ENCODE results near the gene AHCYL2. TPM values are rescaled to one million over a fixed set of nuclear protein-coding genes. Genes with fewer than 3 reads are reported as not detected.

Gene AHCYL2
- total and polyA plus RNA-seq, 2 experiments from 2014 or later, result 7.8 to 29.4 TPM

GRCh38 chr7:129311429-129311828 is 86.6 kb downstream of the AHCYL2 start:
- DNase-seq (ENCODE audit: low spot score) (no peak), ATAC-seq (no peak)
- Histone ChIP-seq H4K20me1 (replicated peaks; ENCODE audit: insufficient read depth) (no peaks in the 10 kb centered on the region), H3K4me3 (no peak overlapping the region), H3K4me2 (no peak overlapping the region), H3K4me1 (ENCODE audit: insufficient read depth) (no peaks in the 10 kb centered on the region), H3K27me3 (ENCODE audit: insufficient read depth) (no peaks in the 10 kb centered on the region), H2AFZ (no peak overlapping the region), H3K79me2 (replicated peaks; ENCODE audit: insufficient read depth) (no peaks in the 10 kb centered on the region), H3K27ac (ENCODE audit: low read depth) (no peak overlapping the region), H3K9me2 (ENCODE audit: insufficient read depth) (no peaks in the 10 kb centered on the region), H3K36me3 (ENCODE audit: insufficient read depth) (no peaks in the 10 kb centered on the region), H3F3A (replicated peaks; ENCODE audit: low read depth) (no peaks in the 10 kb centered on the region)
- H3K4me1 Mint-ChIP-seq, result peaks cover 2% of the 10 kb centered on the region; the same call in 1 of the 3 replicates
- H3K4me3 Mint-ChIP-seq, result no peak overlapping the region
- TF ChIP-seq ETS1 (IDR thresholded peaks at IDR 0.05), result no peak
- H3K9me3 Mint-ChIP-seq, result no peaks in the 10 kb centered on the region
- H3K27me3 Mint-ChIP-seq (ENCODE audit: insufficient read depth, low read depth, poor library complexity), result peaks cover 3% of the 10 kb centered on the region
- no peaks in the 10 kb centered on the region for H3K36me3 Mint-ChIP-seq (ENCODE audit: low read depth)
- no peak overlapping the region for H3K27ac Mint-ChIP-seq

GRCh38 chr7:129313282-129313681 is 88.5 kb downstream of the AHCYL2 start:
- Histone ChIP-seq H3K9me2 (ENCODE audit: insufficient read depth) (no peaks in the 10 kb centered on the region), H3F3A (replicated peaks; ENCODE audit: low read depth) (no peaks in the 10 kb centered on the region), H3K4me2 (no peak overlapping the region), H3K27me3 (ENCODE audit: insufficient read depth) (no peaks in the 10 kb centered on the region), H3K4me3 (no peak overlapping the region), H4K20me1 (replicated peaks; ENCODE audit: insufficient read depth) (no peaks in the 10 kb centered on the region), H3K36me3 (ENCODE audit: insufficient read depth) (no peaks in the 10 kb centered on the region), H3K79me2 (replicated peaks; ENCODE audit: insufficient read depth) (no peaks in the 10 kb centered on the region), H3K4me1 (ENCODE audit: insufficient read depth) (no peaks in the 10 kb centered on the region), H2AFZ (no peak overlapping the region), H3K27ac (ENCODE audit: low read depth) (no peak overlapping the region)
- DNase-seq (ENCODE audit: low spot score) (no peak), ATAC-seq (no peak)
- H3K27ac Mint-ChIP-seq, result no peak overlapping the region
- no peaks in the 10 kb centered on the region for H3K9me3 Mint-ChIP-seq
- no peak overlapping the region for H3K4me3 Mint-ChIP-seq
- no peaks in the 10 kb centered on the region for H3K36me3 Mint-ChIP-seq (ENCODE audit: low read depth)
- peaks cover 1% of the 10 kb centered on the region for H3K27me3 Mint-ChIP-seq (ENCODE audit: insufficient read depth, low read depth, poor library complexity)
- H3K4me1 Mint-ChIP-seq, result peaks cover 2% of the 10 kb centered on the region; the same call in 1 of the 3 replicates
- TF ChIP-seq STAT1 (IDR thresholded peaks at IDR 0.05; ENCODE audit: unreplicated experiment), result no peak
- TF ChIP-seq JUNB (IDR thresholded peaks at IDR 0.05; ENCODE audit: unreplicated experiment), result no peak
- TF ChIP-seq ETS1 (IDR thresholded peaks at IDR 0.05), result no peak
- TF ChIP-seq CTCF (conservative IDR thresholded peaks at IDR 0.05; ENCODE audit: low read depth in 2 of 2), result no peak
- TF ChIP-seq ZNF114 (CRISPR knock-in tag; IDR thresholded peaks at IDR 0.05), result no peak
- TF ChIP-seq ZNF331 (CRISPR knock-in tag; IDR thresholded peaks at IDR 0.05; ENCODE audit: low read depth), result no peak
- no peak for TF ChIP-seq EZH2phosphoT487 (IDR thresholded peaks at IDR 0.05; ENCODE audit: unreplicated experiment)
- no peak for TF ChIP-seq CREB1 (CRISPR knock-in tag; IDR thresholded peaks at IDR 0.05; ENCODE audit: low read depth)
- TF ChIP-seq ZNF462 (CRISPR knock-in tag; IDR thresholded peaks at IDR 0.05), result no peak
- TF ChIP-seq EZH2 (IDR thresholded peaks at IDR 0.05; ENCODE audit: low read depth, unreplicated experiment), result no peak
- no peak for TF ChIP-seq NANOG (IDR thresholded peaks at IDR 0.05; ENCODE audit: borderline replicate concordance)
- TF ChIP-seq POLR2AphosphoS5 (IDR thresholded peaks at IDR 0.05; ENCODE audit: low read depth), result no peak

Data from GM23338 (cell line).